Measurements from ENCODE around the gene BCL6B. TPM values are rescaled to one million over a fixed set of nuclear protein-coding genes. Genes with fewer than 3 reads are reported as not detected.
A peak's percentile ranks its signal among the peaks of the same experiment; 100 is the strongest.

Gene BCL6B
- total RNA-seq, 1 donor from 2014 or later, result not detected

- H3K4me3 Mint-ChIP-seq (ENCODE audit: unreplicated experiment), result no peak overlapping the region
Measured at GRCh38 chr17:7063518-7064094, 40.8 kb downstream of the BCL6B start.

GRCh38 chr17:7064261-7064660 is 41.4 kb downstream of the BCL6B start:
- Histone ChIP-seq H3K27ac (ENCODE audit: low read depth, low read length) (no peak overlapping the region), H4K20me1 (ENCODE audit: insufficient read depth, low read length) (no peaks in the 10 kb centered on the region), H3K9ac (ENCODE audit: low read length) (peak overlapping the region; percentile 15), H3K79me2 (ENCODE audit: insufficient read depth, low read length) (no peaks in the 10 kb centered on the region), H2AFZ (ENCODE audit: low read depth, low read length) (no peak overlapping the region), H3K36me3 (ENCODE audit: insufficient read depth, low read length) (no peaks in the 10 kb centered on the region), H3K9me3 (ENCODE audit: insufficient read depth, low read depth, low read length) (peaks cover 2% of the 10 kb centered on the region), H3K4me2 (ENCODE audit: low read length) (peak overlapping the region; percentile 38), H3K4me1 (ENCODE audit: insufficient read depth, low read length) (peaks cover 25% of the 10 kb centered on the region), H3K27me3 (ENCODE audit: insufficient read depth, low read length) (no peaks in the 10 kb centered on the region), H3K4me3 (ENCODE audit: insufficient read depth, low read depth, low read length) (no peak overlapping the region)
- Mint-ChIP-seq H3K4me1 (ENCODE audit: low read depth, unreplicated experiment) (peaks cover 20% of the 10 kb centered on the region), H3K27me3 (ENCODE audit: low read depth, unreplicated experiment) (peaks cover 5% of the 10 kb centered on the region), H3K4me3 (ENCODE audit: unreplicated experiment) (peak overlapping the region; percentile 1), H3K9me3 (ENCODE audit: unreplicated experiment) (peaks cover 19% of the 10 kb centered on the region), H3K36me3 (ENCODE audit: low read depth, unreplicated experiment) (peaks cover 4% of the 10 kb centered on the region), H3K27ac (ENCODE audit: unreplicated experiment) (peak overlapping the region; percentile 66)
- DNase-seq (ENCODE audit: low read depth) (peak; percentile 75), FAIRE-seq (no peak)
- no peak for TF ChIP-seq EZH2 (IDR thresholded peaks at IDR 0.05; ENCODE audit: insufficient read depth, low read length)

More at GRCh38 chr17:7063518-7064094, 40.8 kb downstream of the BCL6B start:
- peaks cover 4% of the 10 kb centered on the region for H3K36me3 Mint-ChIP-seq (ENCODE audit: low read depth, unreplicated experiment)
- Histone ChIP-seq H2AFZ (ENCODE audit: low read depth, low read length) (no peak overlapping the region), H3K4me3 (ENCODE audit: insufficient read depth, low read depth, low read length) (no peak overlapping the region), H3K9ac (ENCODE audit: low read length) (peak overlapping the region; percentile 15), H3K79me2 (ENCODE audit: insufficient read depth, low read length) (no peaks in the 10 kb centered on the region), H3K36me3 (ENCODE audit: insufficient read depth, low read length) (no peaks in the 10 kb centered on the region), H3K4me1 (ENCODE audit: insufficient read depth, low read length) (peaks cover 31% of the 10 kb centered on the region), H3K27ac (ENCODE audit: low read depth, low read length) (no peak overlapping the region), H4K20me1 (ENCODE audit: insufficient read depth, low read length) (no peaks in the 10 kb centered on the region), H3K4me2 (ENCODE audit: low read length) (peak overlapping the region; percentile 38), H3K9me3 (ENCODE audit: insufficient read depth, low read depth, low read length) (peaks cover 2% of the 10 kb centered on the region), H3K27me3 (ENCODE audit: insufficient read depth, low read length) (no peaks in the 10 kb centered on the region)
- FAIRE-seq (no peak), DNase-seq (ENCODE audit: low read depth) (peak; percentile 29)
- TF ChIP-seq EZH2 (IDR thresholded peaks at IDR 0.05; ENCODE audit: insufficient read depth, low read length), result no peak
- TF ChIP-seq, protein P1, sequence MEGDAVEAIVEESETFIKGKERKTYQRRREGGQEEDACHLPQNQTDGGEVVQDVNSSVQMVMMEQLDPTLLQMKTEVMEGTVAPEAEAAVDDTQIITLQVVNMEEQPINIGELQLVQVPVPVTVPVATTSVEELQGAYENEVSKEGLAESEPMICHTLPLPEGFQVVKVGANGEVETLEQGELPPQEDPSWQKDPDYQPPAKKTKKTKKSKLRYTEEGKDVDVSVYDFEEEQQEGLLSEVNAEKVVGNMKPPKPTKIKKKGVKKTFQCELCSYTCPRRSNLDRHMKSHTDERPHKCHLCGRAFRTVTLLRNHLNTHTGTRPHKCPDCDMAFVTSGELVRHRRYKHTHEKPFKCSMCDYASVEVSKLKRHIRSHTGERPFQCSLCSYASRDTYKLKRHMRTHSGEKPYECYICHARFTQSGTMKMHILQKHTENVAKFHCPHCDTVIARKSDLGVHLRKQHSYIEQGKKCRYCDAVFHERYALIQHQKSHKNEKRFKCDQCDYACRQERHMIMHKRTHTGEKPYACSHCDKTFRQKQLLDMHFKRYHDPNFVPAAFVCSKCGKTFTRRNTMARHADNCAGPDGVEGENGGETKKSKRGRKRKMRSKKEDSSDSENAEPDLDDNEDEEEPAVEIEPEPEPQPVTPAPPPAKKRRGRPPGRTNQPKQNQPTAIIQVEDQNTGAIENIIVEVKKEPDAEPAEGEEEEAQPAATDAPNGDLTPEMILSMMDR (IDR thresholded peaks at IDR 0.05; ENCODE audit: insufficient read depth, low read depth, low read length), result no peak
- H3K4me1 Mint-ChIP-seq (ENCODE audit: low read depth, unreplicated experiment), result peaks cover 26% of the 10 kb centered on the region
- H3K27me3 Mint-ChIP-seq (ENCODE audit: low read depth, unreplicated experiment), result peaks cover 4% of the 10 kb centered on the region
- no peak overlapping the region for H3K27ac Mint-ChIP-seq (ENCODE audit: unreplicated experiment)
- H3K9me3 Mint-ChIP-seq (ENCODE audit: unreplicated experiment), result peaks cover 14% of the 10 kb centered on the region

GRCh38 chr17:7067198-7067597 is 44.3 kb downstream of the BCL6B start:
- Histone ChIP-seq H3K9ac (ENCODE audit: low read length) (no peak overlapping the region), H3K36me3 (ENCODE audit: insufficient read depth, low read length) (no peaks in the 10 kb centered on the region), H3K79me2 (ENCODE audit: insufficient read depth, low read length) (no peaks in the 10 kb centered on the region), H3K27me3 (ENCODE audit: insufficient read depth, low read length) (peaks cover 5% of the 10 kb centered on the region), H3K9me3 (ENCODE audit: insufficient read depth, low read depth, low read length) (peaks cover 2% of the 10 kb centered on the region), H3K27ac (ENCODE audit: low read depth, low read length) (no peak overlapping the region), H3K4me1 (ENCODE audit: insufficient read depth, low read length) (peaks cover 16% of the 10 kb centered on the region), H3K4me3 (ENCODE audit: insufficient read depth, low read depth, low read length) (no peak overlapping the region), H2AFZ (ENCODE audit: low read depth, low read length) (no peak overlapping the region), H4K20me1 (ENCODE audit: insufficient read depth, low read length) (no peaks in the 10 kb centered on the region), H3K4me2 (ENCODE audit: low read length) (no peak overlapping the region)
- Mint-ChIP-seq H3K36me3 (ENCODE audit: low read depth, unreplicated experiment) (peaks cover 4% of the 10 kb centered on the region), H3K27me3 (ENCODE audit: low read depth, unreplicated experiment) (peaks cover 14% of the 10 kb centered on the region), H3K4me1 (ENCODE audit: low read depth, unreplicated experiment) (peaks cover 18% of the 10 kb centered on the region), H3K4me3 (ENCODE audit: unreplicated experiment) (no peak overlapping the region), H3K27ac (ENCODE audit: unreplicated experiment) (no peak overlapping the region), H3K9me3 (ENCODE audit: unreplicated experiment) (peaks cover 20% of the 10 kb centered on the region)
- FAIRE-seq, result no peak
- DNase-seq (ENCODE audit: low read depth), result no peak
- no peak for TF ChIP-seq EZH2 (IDR thresholded peaks at IDR 0.05; ENCODE audit: insufficient read depth, low read length)
- TF ChIP-seq, protein P1 (IDR thresholded peaks at IDR 0.05; ENCODE audit: insufficient read depth, low read depth, low read length), result no peak

All from astrocyte (in vitro differentiated cells and primary cell).